Panc1 (cell line): ENCODE measurements around the gene ADGRF1. TPM values are rescaled to one million over a fixed set of nuclear protein-coding genes. Genes with fewer than 3 reads are reported as not detected.

Experiments used
- ATAC-seq: fragments of 200-7000 bp; cut with Tn5 transposase; 2 replicates; pipeline ENCODE4 v1.9.1; 2020; ENCODE audit warnings: mild to moderate bottlenecking, moderate library complexity
- BruUV-seq: library from RNA; stranded (reverse); fragments of 400-500 nt; replicated peaks from 2 replicates; lab custom pipeline; 2021; lab: Mats Ljungman, UMichigan
- CTCF ChIA-PET: fragments of 300-600 bp; sonication (Branson Sonifier 250); formaldehyde crosslinking; loops from one replicate; lab custom pipeline; 2022; ENCODE audit warnings: antibody characterized with exemption; lab: Charles Lee
- POLR2A ChIA-PET: fragments of 300-600 bp; sonication (Branson Sonifier 250); formaldehyde crosslinking; loops from one replicate; lab custom pipeline; 2022; ENCODE audit warnings: antibody characterized with exemption; lab: Charles Lee
- DNase-seq: peaks from one replicate; pipeline ENCODE4 v3.0.0-alpha.2; 2010; ENCODE audit warnings: low read depth, low spot score
- H3K27ac ChIP-seq: 2 replicates; pipeline ENCODE4 v1.5.1; 2011; ENCODE audit warnings: mild to moderate bottlenecking, low read length, inconsistent platforms
- H3K27me3 ChIP-seq: fragments of 200-500 bp; sonication (Bioruptor generic); 2 replicates; pipeline ENCODE4 v1.6.0; 2014; ENCODE audit warnings: low read length, inconsistent platforms; ENCODE audit not compliant: control insufficient read depth, insufficient read depth
- H3K36me3 ChIP-seq: fragments of 200-500 bp; sonication (Bioruptor generic); 2 replicates; pipeline ENCODE4 v1.5.1; 2014; ENCODE audit warnings: inconsistent platforms, mild to moderate bottlenecking, low read length, moderate library complexity; ENCODE audit not compliant: control insufficient read depth, insufficient read depth
- H3K4me1 ChIP-seq: 2 replicates; pipeline ENCODE4 v1.5.1; 2011; ENCODE audit warnings: inconsistent platforms, mild to moderate bottlenecking, low read length, moderate library complexity; ENCODE audit not compliant: control insufficient read depth, insufficient read depth
- H3K4me3 ChIP-seq, 2 experiments: 2 replicates each; pipeline ENCODE4 v1.5.1; 2011 to 2012; ENCODE audit warnings: low read depth in 2 of 2, low read length in 2 of 2, mild to moderate bottlenecking in 2 of 2, inconsistent platforms in 1 of 2, moderate library complexity in 1 of 2
- H3K9me3 ChIP-seq: fragments of 200-500 bp; sonication (Bioruptor generic); 2 replicates; pipeline ENCODE4 v1.5.1; 2014; ENCODE audit warnings: low read depth, mild to moderate bottlenecking, inconsistent platforms, low read length, moderate library complexity; ENCODE audit not compliant: control insufficient read depth, insufficient read depth
- CTCF ChIP-seq: fragments of 450-650 bp; IDR thresholded peaks from 2 replicates; pipeline ENCODE4 v1.5.1; 2017; ENCODE audit warnings: mild to moderate bottlenecking
- POLR2AphosphoS5 ChIP-seq: IDR thresholded peaks from 2 replicates; pipeline ENCODE4 v1.6.1; 2012; ENCODE audit warnings: mild to moderate bottlenecking, low read depth, low read length, moderate library complexity
- REST ChIP-seq, 2 experiments: IDR thresholded peaks; 2 replicates each; pipeline ENCODE4 v1.6.1; 2011 to 2012; ENCODE audit warnings: low read depth in 2 of 2, control low read depth in 1 of 2, low read length in 1 of 2, mild to moderate bottlenecking in 1 of 2, moderate library complexity in 1 of 2; ENCODE audit not compliant: insufficient read depth in 1 of 2
- SIN3A ChIP-seq: IDR thresholded peaks from 2 replicates; pipeline ENCODE4 v1.6.1; 2012; ENCODE audit warnings: low read depth, mild to moderate bottlenecking, low read length, moderate library complexity, borderline replicate concordance; ENCODE audit not compliant: insufficient read depth
- TCF7L2 ChIP-seq: IDR thresholded peaks from 2 replicates; pipeline ENCODE4 v1.6.1; 2011; ENCODE audit warnings: mild to moderate bottlenecking, low read depth, low read length, inconsistent platforms
- in situ Hi-C: cut with HindIII; loops from 2 replicates; pipeline ENCODE4 v1.10.0; 2016; ENCODE audit warnings: low sequenced_read_pairs, low pct_unique_long_range_greater_than_20kb
- intact Hi-C: fragments of 100-400 bp; cut with micrococcal nuclease; formaldehyde crosslinking; loops from one replicate; pipeline ENCODE4 v1.10.0; 2022; ENCODE audit not compliant: unreplicated experiment
- total RNA-seq: library from RNA; stranded (reverse); gene quantifications from one replicate; pipeline ENCODE4 v1.2.1, GENCODE V29; 2021; ENCODE audit not compliant: unreplicated experiment

The ADGRF1 gene
- total RNA-seq, 1 experiment from 2014 or later: 0.95 TPM

- H3K27ac ChIP-seq: no peak overlapping the region
- in situ Hi-C loops: no loop called here
- H3K4me1 ChIP-seq: no peaks in the 10 kb centered on the region
- H3K9me3 ChIP-seq: no peaks in the 10 kb centered on the region
- DNase-seq (no peak), ATAC-seq (no peak)
- ChIA-PET CTCF (no interaction called here), POLR2A (no interaction called here)
- H3K4me3 ChIP-seq: no peak overlapping the region
- intact Hi-C loops: no loop called here
- BruUV-seq: no TSS peak
- no peaks in the 10 kb centered on the region for H3K36me3 ChIP-seq
- H3K27me3 ChIP-seq: no peaks in the 10 kb centered on the region
- TF ChIP-seq REST (IDR thresholded peaks at IDR 0.05; ENCODE audit: insufficient read depth in 1 of 2, low read depth in 2 of 2, low read length in 1 of 2) (no peak), CTCF (no peak), POLR2AphosphoS5 (no peak), TCF7L2 (no peak)
These were observed 34.6 kb upstream of the ADGRF1 start for GRCh38 chr6:47076422-47077344.

GRCh38 chr6:47075741-47076421 lies 33.7 kb upstream of the ADGRF1 start:
- ATAC-seq (no peak), DNase-seq (no peak)
- no peaks in the 10 kb centered on the region for H3K27me3 ChIP-seq
- H3K27ac ChIP-seq: no peak overlapping the region
- no peak overlapping the region for H3K4me3 ChIP-seq
- H3K4me1 ChIP-seq: no peaks in the 10 kb centered on the region
- H3K9me3 ChIP-seq: no peaks in the 10 kb centered on the region
- intact Hi-C loops: no loop called here
- no peak for TF ChIP-seq TCF7L2
- TF ChIP-seq SIN3A: no peak
- TF ChIP-seq CTCF: no peak
- TF ChIP-seq POLR2AphosphoS5: no peak
- TF ChIP-seq REST (IDR thresholded peaks at IDR 0.05; ENCODE audit: insufficient read depth in 1 of 2, low read depth in 2 of 2, low read length in 1 of 2): no peak
- in situ Hi-C loops: no loop called here
- BruUV-seq: no TSS peak
- H3K36me3 ChIP-seq: no peaks in the 10 kb centered on the region
- POLR2A ChIA-PET: no interaction called here
- CTCF ChIA-PET: no interaction called here
